ENCODE results near the gene SLC26A2.

DNA sequence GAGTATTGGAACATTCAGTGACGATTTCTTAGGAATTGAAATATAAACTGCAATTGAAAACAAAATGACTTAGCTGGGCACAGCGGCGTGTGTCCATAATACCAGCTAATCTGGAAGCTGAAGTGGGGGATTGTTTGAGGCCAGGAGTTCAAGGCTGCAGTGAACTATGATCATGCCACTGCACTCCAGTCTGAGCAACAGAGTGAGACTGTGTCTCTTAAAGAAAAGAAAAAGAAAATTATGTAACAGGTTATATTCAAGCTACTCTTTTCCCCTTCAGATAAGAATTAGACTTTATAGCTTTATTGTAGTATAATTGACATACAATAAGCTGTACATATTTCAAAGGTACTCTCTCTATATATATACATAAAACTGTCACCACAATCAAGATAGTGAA is 6.4 kb downstream of the SLC26A2 start:
- TF ChIP-seq POLR2A (IDR thresholded peaks at IDR 0.05) = no peak
- no peak for TF ChIP-seq CTCF (IDR thresholded peaks at IDR 0.05)
- no peak for TF ChIP-seq EP300 (IDR thresholded peaks at IDR 0.05)
